Activated CD4-positive, alpha-beta T cell treated with anti-CD3 and anti-CD28 coated beads, Interleukin-2, Interleukin-4, amounts not matched to agents 100 ng/mL and 50 ng/mL, durations not matched to agents 16 hours and 8 hours (primary cell): Measurements from ENCODE around the gene NAV3.

Source experiments
- DNase-seq: peaks from one replicate; pipeline ENCODE4 v3.0.0-alpha.2; 2020; ENCODE audit warnings: low spot score

The NAV3 gene

GRCh38 chr12:77983859-77984258 is 153.2 kb downstream of the NAV3 start:
- DNase-seq, result no peak

- no peak for DNase-seq
Measured at GRCh38 chr12:77992760-77993159, 162.1 kb downstream of the NAV3 start.

GRCh38 chr12:77993658-77994057 is 163.0 kb downstream of the NAV3 start:
- no peak for DNase-seq

- peak; percentile 53 for DNase-seq
Measured at GRCh38 chr12:77995436-77996167, 164.9 kb downstream of the NAV3 start.

GRCh38 chr12:77996670-77997069 is 166.0 kb downstream of the NAV3 start:
- DNase-seq, result no peak

GRCh38 chr12:77998236-77998786 is 167.6 kb downstream of the NAV3 start:
- DNase-seq, result no peak

- no peak for DNase-seq
Measured at GRCh38 chr12:77999074-77999715, 168.5 kb downstream of the NAV3 start.

GRCh38 chr12:78002878-78003277 is 172.2 kb downstream of the NAV3 start:
- DNase-seq, result no peak

- DNase-seq, result no peak
Measured at GRCh38 chr12:78004249-78005093, 173.8 kb downstream of the NAV3 start.

- DNase-seq, result no peak
Measured at GRCh38 chr12:78005094-78005492, 174.4 kb downstream of the NAV3 start.

GRCh38 chr12:78007173-78007572 is 176.5 kb downstream of the NAV3 start:
- no peak for DNase-seq

GRCh38 chr12:78009031-78009430 is 178.3 kb downstream of the NAV3 start:
- DNase-seq, result no peak

GRCh38 chr12:78018171-78018910 is 187.6 kb downstream of the NAV3 start:
- no peak for DNase-seq

- no peak for DNase-seq
Measured at GRCh38 chr12:78018939-78019338, 188.2 kb downstream of the NAV3 start.

GRCh38 chr12:78028426-78028825 is 197.7 kb downstream of the NAV3 start:
- DNase-seq, result no peak

GRCh38 chr12:78034025-78034424 is 203.3 kb downstream of the NAV3 start:
- DNase-seq, result no peak

GRCh38 chr12:78035901-78036606 is 205.4 kb downstream of the NAV3 start:
- DNase-seq, result no peak

- no peak for DNase-seq
Measured at GRCh38 chr12:78036874-78037273, 206.2 kb downstream of the NAV3 start.

- DNase-seq, result no peak
Measured at GRCh38 chr12:78037707-78038106, 207.0 kb downstream of the NAV3 start.

GRCh38 chr12:78038541-78038940 is 207.8 kb downstream of the NAV3 start:
- DNase-seq, result no peak

GRCh38 chr12:78038986-78039385 is 208.3 kb downstream of the NAV3 start:
- DNase-seq, result no peak
